ENCODE results near the gene ASCC3. TPM values are rescaled to one million over a fixed set of nuclear protein-coding genes. Genes with fewer than 3 reads are reported as not detected.

ASCC3 gene
- total RNA-seq, 4 donors from 2014 or later: 18.1 to 26.3 (median 22.5) TPM

DNA sequence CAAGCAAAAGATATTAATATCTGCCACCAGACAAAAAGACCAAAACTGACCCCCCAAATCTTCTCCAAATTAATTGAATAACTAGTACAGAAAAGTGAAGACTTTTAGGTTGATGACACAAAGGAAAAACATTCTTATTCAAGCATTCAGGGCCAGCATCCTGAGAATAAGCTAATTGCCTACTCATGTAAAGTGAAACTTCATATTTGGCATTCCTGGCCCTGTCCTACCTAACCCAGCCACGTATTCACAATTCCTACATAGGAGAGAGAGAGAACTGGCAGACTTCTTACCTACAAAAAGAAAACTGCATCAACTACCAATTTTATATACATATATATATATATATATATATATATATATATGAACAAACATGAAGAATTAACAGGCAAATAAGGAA, 4.9 kb upstream of the ASCC3 start:
- TF ChIP-seq, protein P1, sequence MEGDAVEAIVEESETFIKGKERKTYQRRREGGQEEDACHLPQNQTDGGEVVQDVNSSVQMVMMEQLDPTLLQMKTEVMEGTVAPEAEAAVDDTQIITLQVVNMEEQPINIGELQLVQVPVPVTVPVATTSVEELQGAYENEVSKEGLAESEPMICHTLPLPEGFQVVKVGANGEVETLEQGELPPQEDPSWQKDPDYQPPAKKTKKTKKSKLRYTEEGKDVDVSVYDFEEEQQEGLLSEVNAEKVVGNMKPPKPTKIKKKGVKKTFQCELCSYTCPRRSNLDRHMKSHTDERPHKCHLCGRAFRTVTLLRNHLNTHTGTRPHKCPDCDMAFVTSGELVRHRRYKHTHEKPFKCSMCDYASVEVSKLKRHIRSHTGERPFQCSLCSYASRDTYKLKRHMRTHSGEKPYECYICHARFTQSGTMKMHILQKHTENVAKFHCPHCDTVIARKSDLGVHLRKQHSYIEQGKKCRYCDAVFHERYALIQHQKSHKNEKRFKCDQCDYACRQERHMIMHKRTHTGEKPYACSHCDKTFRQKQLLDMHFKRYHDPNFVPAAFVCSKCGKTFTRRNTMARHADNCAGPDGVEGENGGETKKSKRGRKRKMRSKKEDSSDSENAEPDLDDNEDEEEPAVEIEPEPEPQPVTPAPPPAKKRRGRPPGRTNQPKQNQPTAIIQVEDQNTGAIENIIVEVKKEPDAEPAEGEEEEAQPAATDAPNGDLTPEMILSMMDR (IDR thresholded peaks at IDR 0.05; ENCODE audit: low read depth): no peak

DNA sequence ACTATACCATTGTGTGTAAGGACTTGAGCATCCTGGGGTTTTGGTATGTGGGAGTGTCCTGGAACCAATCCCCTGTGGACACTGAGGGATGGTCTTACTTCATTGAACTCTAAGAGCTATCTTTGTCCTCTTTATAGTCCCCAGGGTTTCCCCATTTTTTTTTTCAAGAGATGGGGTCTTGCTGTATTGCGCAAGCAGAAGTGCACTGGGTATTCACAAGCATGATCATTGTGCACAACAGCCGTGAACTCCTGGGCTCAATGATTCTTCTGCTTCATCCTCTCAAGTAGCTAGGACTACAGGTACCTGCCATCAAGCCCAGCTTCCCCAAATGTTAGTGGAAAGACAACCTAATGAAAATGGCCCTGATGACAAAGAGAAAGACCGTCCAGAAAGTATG, 2.2 kb upstream of the ASCC3 start:
- TF ChIP-seq, protein P1 (IDR thresholded peaks at IDR 0.05; ENCODE audit: low read depth): no peak

DNA sequence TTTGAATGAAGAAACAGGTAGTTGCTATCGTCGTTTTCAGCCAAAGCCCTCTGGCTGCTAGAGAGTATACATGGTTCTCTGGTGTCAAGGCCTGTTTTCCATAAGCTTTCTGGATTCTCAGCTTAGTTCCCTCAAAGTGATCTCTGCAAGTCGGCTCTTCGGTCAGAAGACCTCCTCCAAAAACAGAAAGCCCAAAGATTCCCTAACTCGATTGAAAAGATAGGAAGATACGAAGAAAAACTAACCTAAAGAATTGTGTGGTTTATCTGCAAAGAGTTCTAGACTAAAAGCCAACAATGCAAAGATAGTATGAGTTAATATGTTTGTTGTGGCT, 545 bp upstream of the ASCC3 start:
- TF ChIP-seq, protein P1 (IDR thresholded peaks at IDR 0.05; ENCODE audit: low read depth): no peak

DNA sequence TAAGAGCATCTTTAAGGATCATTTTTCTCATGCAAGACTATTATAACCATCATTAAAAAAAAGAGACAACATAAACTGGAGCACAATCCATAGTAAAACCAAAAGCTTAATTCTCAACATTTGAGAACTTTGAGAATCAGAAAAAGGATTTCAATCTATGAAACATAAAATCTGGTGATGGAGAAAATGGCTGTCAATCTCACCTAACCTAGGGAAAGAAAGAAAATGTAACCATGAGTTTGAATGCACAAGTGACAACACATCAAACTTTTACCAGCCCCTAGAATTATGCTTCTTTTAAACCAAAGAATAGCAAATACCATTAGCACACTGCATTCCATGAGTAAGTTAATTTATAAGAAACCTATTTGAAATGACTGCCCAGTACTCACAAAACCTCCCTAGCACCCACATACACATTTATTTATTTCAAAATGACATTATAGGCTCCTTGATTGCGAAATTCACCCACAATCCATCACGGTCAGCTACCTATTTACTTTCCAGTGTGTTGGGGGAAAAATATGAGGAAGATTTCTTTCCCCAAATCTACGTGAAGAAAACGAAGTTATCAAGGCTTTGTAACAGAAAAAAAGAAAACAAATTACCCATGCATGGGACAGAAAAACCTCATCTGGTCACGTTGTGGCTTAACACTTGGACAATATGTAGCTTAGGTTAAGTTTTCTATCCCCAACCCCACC, 828 bp downstream of the ASCC3 start:
- TF ChIP-seq, protein P1 (IDR thresholded peaks at IDR 0.05; ENCODE audit: low read depth): no peak

DNA sequence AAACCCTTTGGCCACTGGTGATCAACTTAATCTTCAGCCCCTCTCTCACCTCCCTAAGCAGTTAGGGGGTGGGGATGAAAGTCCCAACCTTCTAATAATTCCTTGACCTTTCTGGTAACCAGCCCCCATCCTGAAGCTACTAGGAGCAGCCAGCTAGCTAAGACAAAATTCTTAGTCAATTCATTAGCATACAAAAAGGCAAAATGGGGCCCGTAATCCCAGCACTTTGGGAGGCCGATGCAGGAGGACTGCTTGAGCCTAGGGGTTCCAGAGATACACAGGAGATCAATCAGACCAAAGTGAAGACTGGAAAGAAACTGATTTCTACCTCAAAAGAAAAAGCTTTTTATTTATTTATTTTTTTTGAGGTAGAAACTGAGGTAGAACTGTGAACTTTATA, 1.8 kb downstream of the ASCC3 start:
- TF ChIP-seq, protein P1 (IDR thresholded peaks at IDR 0.05; ENCODE audit: low read depth): no peak

DNA sequence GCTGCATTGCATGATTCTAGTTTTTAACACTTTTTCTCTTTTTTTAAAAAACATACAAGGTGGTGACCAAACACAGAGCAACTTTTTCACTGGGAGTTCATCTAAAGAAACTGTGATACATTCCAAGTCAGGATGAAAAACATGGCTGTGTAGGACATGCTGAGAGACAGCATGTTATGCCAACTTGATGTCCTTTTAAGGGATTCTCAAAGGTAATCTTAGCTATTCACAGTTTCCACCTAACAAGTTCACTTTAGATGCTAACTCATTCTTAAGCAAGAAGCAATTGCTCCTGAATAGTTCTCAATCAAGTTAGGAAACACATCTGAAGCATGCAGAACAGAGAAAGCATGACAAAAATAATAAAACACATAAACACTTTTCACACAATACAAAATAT, 3.3 kb downstream of the ASCC3 start:
- TF ChIP-seq, protein P1 (IDR thresholded peaks at IDR 0.05; ENCODE audit: low read depth): no peak

DNA sequence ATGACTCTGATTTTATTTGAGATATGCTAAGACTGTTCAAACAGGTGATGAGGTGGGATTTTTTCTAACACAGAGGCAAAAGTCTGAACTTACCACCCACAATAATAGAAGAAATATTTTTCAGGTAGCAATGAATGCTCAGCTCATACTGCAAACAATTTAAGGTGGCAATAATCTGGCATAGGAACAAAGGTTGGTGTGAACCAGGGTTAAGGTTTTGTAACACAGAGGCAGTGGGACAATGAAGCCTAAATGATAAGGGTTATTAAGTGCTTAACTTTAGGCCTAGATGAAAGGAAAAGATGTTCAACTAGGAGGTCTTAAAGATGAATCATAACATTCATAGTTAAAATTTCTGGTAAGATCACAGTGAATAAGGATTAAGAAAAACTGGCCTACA, 4.9 kb downstream of the ASCC3 start:
- TF ChIP-seq, protein P1 (IDR thresholded peaks at IDR 0.05; ENCODE audit: low read depth): no peak
